DOHH2 (cell line): Measurements from ENCODE around the gene SERPINC1.

ENCODE experiments used
- CTCF ChIP-seq: fragments of 200-600 bp; sonication (generic); IDR thresholded peaks from one replicate; pipeline ENCODE4 v1.5.1; 2014; ENCODE audit warnings: antibody characterized with exemption, mild to moderate bottlenecking, low read depth, low read length; ENCODE audit not compliant: poor library complexity, severe bottlenecking
- EZH2phosphoT487 ChIP-seq: fragments of 200-600 bp; sonication (generic); IDR thresholded peaks from 2 replicates; pipeline ENCODE4 v1.6.1; 2017; ENCODE audit warnings: borderline replicate concordance, mild to moderate bottlenecking, antibody characterized with exemption, low read length, moderate library complexity, mixed read lengths

GRCh38 chr1:173862769-173863223 is 54.3 kb downstream of the SERPINC1 start:
- TF ChIP-seq CTCF (no peak), EZH2phosphoT487 (no peak)
